H1 (cell line): ENCODE data around the gene ERI3. TPM values are rescaled to one million over a fixed set of nuclear protein-coding genes. Genes with fewer than 3 reads are reported as not detected.

ENCODE experiments used
- CTCF ChIA-PET: fragments of 300-600 bp; sonication (Branson Sonifier 250); formaldehyde crosslinking; loops from one replicate; lab custom pipeline; 2021; ENCODE audit not compliant: partially characterized antibody; lab: Charles Lee
- POLR2A ChIA-PET: fragments of 300-600 bp; sonication (Branson Sonifier 250); formaldehyde crosslinking; loops from one replicate; lab custom pipeline; 2021; ENCODE audit warnings: inconsistent platforms; ENCODE audit not compliant: partially characterized antibody; lab: Charles Lee
- DNase-seq, 2 experiments: peaks; one replicate each; pipeline versions ENCODE4 v3.0.0 to v3.0.0-alpha.2; 2010 to 2022; ENCODE audit warnings: low spot score in 2 of 2, low read depth in 1 of 2, mixed read lengths in 1 of 2
- FAIRE-seq: peaks from 2 replicates; lab custom pipeline; 2011; peaks lifted over from hg19 to GRCh38; lab: Jason Lieb, UNC
- H2AFZ ChIP-seq: 2 replicates; pipeline ENCODE4 v1.8.1; 2012; ENCODE audit warnings: low read length, inconsistent platforms
- H2AK5ac ChIP-seq: 2 replicates; pipeline ENCODE4 v1.6.1; 2013; ENCODE audit warnings: low read depth, low read length
- H2BK120ac ChIP-seq: replicated peaks from 2 replicates; pipeline ENCODE3; 2013; ENCODE audit warnings: low read depth, low read length, inconsistent platforms
- H2BK12ac ChIP-seq: 2 replicates; pipeline ENCODE4 v1.6.1; 2013; ENCODE audit warnings: low read depth, low read length
- H2BK15ac ChIP-seq: 2 replicates; pipeline ENCODE4 v1.6.1; 2013; ENCODE audit warnings: low read length
- H2BK20ac ChIP-seq: 2 replicates; pipeline ENCODE4 v1.6.1; 2013; ENCODE audit warnings: low read length
- H2BK5ac ChIP-seq: 2 replicates; pipeline ENCODE4 v1.6.1; 2013; ENCODE audit warnings: low read depth, low read length
- H3K14ac ChIP-seq: 2 replicates; pipeline ENCODE4 v1.6.1; 2013; ENCODE audit warnings: inconsistent platforms; ENCODE audit not compliant: insufficient read length
- H3K18ac ChIP-seq: 2 replicates; pipeline ENCODE4 v1.6.1; 2013; ENCODE audit warnings: low read length; ENCODE audit errors: extremely low read depth
- H3K23ac ChIP-seq: 2 replicates; pipeline ENCODE4 v1.6.1; 2013; ENCODE audit warnings: inconsistent platforms; ENCODE audit not compliant: insufficient read length
- H3K23me2 ChIP-seq: 2 replicates; pipeline ENCODE4 v1.6.1; 2013; ENCODE audit warnings: low read depth, low read length
- H3K27ac ChIP-seq: 2 replicates; pipeline ENCODE4 v1.6.1; 2011; ENCODE audit warnings: low read depth, low read length, inconsistent platforms
- H3K27me3 ChIP-seq, 4 experiments: replicated peaks in 1 of 4; 1 replicate in 1 of 4; 2 replicates in 3 of 4; pipeline versions ENCODE4 v1.6.1 to v1.8.1; 2011 to 2013; ENCODE audit warnings: low read length in 3 of 4, mild to moderate bottlenecking in 3 of 4, inconsistent platforms in 2 of 4, mixed read lengths in 2 of 4, moderate library complexity in 1 of 4; ENCODE audit not compliant: control insufficient read depth in 3 of 4, insufficient read depth in 3 of 4; ENCODE audit errors: extremely low read depth in 1 of 4
- H3K36me3 ChIP-seq, 4 experiments: 2 replicates each; pipeline versions ENCODE4 v1.6.1 to v1.8.1; 2011 to 2013; ENCODE audit warnings: mild to moderate bottlenecking in 4 of 4, low read length in 3 of 4, moderate library complexity in 2 of 4, control low read depth in 1 of 4, inconsistent platforms in 1 of 4; ENCODE audit not compliant: insufficient read depth in 4 of 4, control insufficient read depth in 2 of 4
- H3K4ac ChIP-seq: replicated peaks from 2 replicates; pipeline ENCODE3; 2013; ENCODE audit warnings: low read length, low read depth, mixed read lengths, inconsistent platforms; ENCODE audit not compliant: insufficient read length
- H3K4me1 ChIP-seq, 4 experiments: replicated peaks in 1 of 4; 1 replicate in 1 of 4; 2 replicates in 3 of 4; pipeline versions ENCODE4 v1.6.1 to v1.8.1; 2011 to 2013; ENCODE audit warnings: low read length in 3 of 4, inconsistent platforms in 2 of 4, mixed read lengths in 1 of 4; ENCODE audit not compliant: insufficient read depth in 4 of 4, control insufficient read depth in 3 of 4
- H3K4me2 ChIP-seq, 2 experiments: 2 replicates each; pipeline versions ENCODE4 v1.6.1 to v1.8.1; 2011 to 2013; ENCODE audit warnings: low read depth in 2 of 2, low read length in 2 of 2, control low read depth in 1 of 2, inconsistent platforms in 1 of 2, mild to moderate bottlenecking in 1 of 2; ENCODE audit not compliant: insufficient read depth in 1 of 2
- H3K4me3 ChIP-seq, 4 experiments: fragments of 200-600, 300-600 bp in 1 of 4; sonication (generic), shearing (Covaris generic), sonication (Bioruptor Twin) in 1 of 4; 2 replicates each; pipeline versions ENCODE4 v1.5.1 to v1.8.1; 2011 to 2016; ENCODE audit warnings: low read length in 4 of 4, low read depth in 3 of 4, control low read depth in 2 of 4, inconsistent platforms in 2 of 4, mild to moderate bottlenecking in 2 of 4, mixed read lengths in 1 of 4, moderate library complexity in 1 of 4; ENCODE audit not compliant: insufficient read depth in 2 of 4; ENCODE audit errors: extremely low read depth in 1 of 4
- H3K56ac ChIP-seq: replicated peaks from 2 replicates; pipeline ENCODE3; 2013; ENCODE audit warnings: low read depth, mild to moderate bottlenecking, mixed read lengths, low read length, inconsistent platforms; ENCODE audit not compliant: insufficient read length
- H3K79me1 ChIP-seq: 2 replicates; pipeline ENCODE4 v1.6.1; 2013; ENCODE audit warnings: low read depth, low read length, control low read depth
- H3K79me2 ChIP-seq, 2 experiments: 2 replicates each; pipeline versions ENCODE4 v1.6.1 to v1.8.1; 2012 to 2013; ENCODE audit warnings: low read length in 2 of 2, mild to moderate bottlenecking in 2 of 2, inconsistent platforms in 1 of 2; ENCODE audit not compliant: insufficient read depth in 2 of 2, control insufficient read depth in 1 of 2
- H3K9ac ChIP-seq, 4 experiments: replicated peaks in 1 of 4; 1 replicate in 1 of 4; 2 replicates in 3 of 4; pipeline versions ENCODE4 v1.6.1 to v1.8.1; 2011 to 2013; ENCODE audit warnings: low read depth in 3 of 4, low read length in 3 of 4, control low read depth in 2 of 4, mild to moderate bottlenecking in 2 of 4, moderate library complexity in 2 of 4, inconsistent platforms in 1 of 4; ENCODE audit errors: extremely low read depth in 1 of 4
- H3K9me3 ChIP-seq, 2 experiments: 2 replicates each; pipeline versions ENCODE4 v1.6.1 to v1.8.1; 2012 to 2013; ENCODE audit warnings: mild to moderate bottlenecking in 2 of 2, moderate library complexity in 2 of 2, control low read depth in 1 of 2, inconsistent platforms in 1 of 2, low read depth in 1 of 2, low read length in 1 of 2, mixed read lengths in 1 of 2; ENCODE audit not compliant: insufficient read depth in 2 of 2
- H4K20me1 ChIP-seq, 2 experiments: replicated peaks in 1 of 2; 2 replicates each; pipeline versions ENCODE3 to v1.8.1; 2011 to 2013; ENCODE audit warnings: inconsistent platforms in 2 of 2, low read length in 2 of 2, mild to moderate bottlenecking in 1 of 2; ENCODE audit not compliant: insufficient read depth in 2 of 2, control insufficient read depth in 1 of 2
- H4K5ac ChIP-seq: 2 replicates; pipeline ENCODE4 v1.6.1; 2013; ENCODE audit warnings: low read length, low read depth, mixed read lengths, inconsistent platforms; ENCODE audit not compliant: insufficient read length
- H4K8ac ChIP-seq: 2 replicates; pipeline ENCODE4 v1.8.0; 2013; ENCODE audit warnings: mild to moderate bottlenecking, moderate library complexity, low read length, inconsistent platforms; ENCODE audit not compliant: insufficient read depth; ENCODE audit errors: extremely low read depth
- H4K91ac ChIP-seq: replicated peaks from 2 replicates; pipeline ENCODE3; 2013; ENCODE audit warnings: low read length, mixed read lengths, inconsistent platforms; ENCODE audit not compliant: insufficient read length
- CEBPB ChIP-seq: IDR thresholded peaks from 2 replicates; pipeline ENCODE4 v1.6.1; 2012; ENCODE audit warnings: low read depth, low read length
- CTCF ChIP-seq, 3 experiments: IDR thresholded peaks; 1 replicate in 2 of 3; 2 replicates in 1 of 3; pipeline versions ENCODE4 v1.5.1 to v1.6.1; 2011; ENCODE audit warnings: low read length in 3 of 3, mild to moderate bottlenecking in 3 of 3, inconsistent platforms in 2 of 3, low read depth in 1 of 3, moderate library complexity in 1 of 3; ENCODE audit not compliant: insufficient read depth in 1 of 3; ENCODE audit errors: control extremely low read depth in 1 of 3
- MAX ChIP-seq: IDR thresholded peaks from 2 replicates; pipeline ENCODE4 v1.6.1; 2012; ENCODE audit warnings: inconsistent platforms
- SIN3A ChIP-seq, 2 experiments: IDR thresholded peaks in 1 of 2; conservative IDR thresholded peaks in 1 of 2; 2 replicates each; pipeline ENCODE4 v1.6.1; 2011 to 2012; ENCODE audit warnings: low read length in 2 of 2, improper control_type of control experiment in 1 of 2, low read depth in 1 of 2, mild to moderate bottlenecking in 1 of 2
- SP1 ChIP-seq: IDR thresholded peaks from 2 replicates; pipeline ENCODE4 v1.6.1; 2011; ENCODE audit warnings: low read depth, low read length
- TCF12 ChIP-seq: IDR thresholded peaks from 2 replicates; pipeline ENCODE4 v1.6.1; 2011; ENCODE audit warnings: low read depth, mild to moderate bottlenecking, low read length
- YY1 ChIP-seq: IDR thresholded peaks from 2 replicates; pipeline ENCODE4 v1.6.1; 2011; ENCODE audit warnings: low read depth, mild to moderate bottlenecking, low read length
- ZNF274 ChIP-seq: IDR thresholded peaks from 2 replicates; pipeline ENCODE4 v1.7.0; 2012; ENCODE audit warnings: low read length, borderline replicate concordance; ENCODE audit errors: extremely low read depth
- WGBS, 2 experiments: shearing (Covaris generic) in 1 of 2; methylation state at CpG; one replicate each; pipeline versions ENCODE4 v1.1.6 to v1.1.7; 2013 to 2015; ENCODE audit warnings: low lambda C conversion rate in 2 of 2, mixed read lengths in 2 of 2, inconsistent platforms in 1 of 2, low coverage in 1 of 2, missing lambda C conversion rate in 1 of 2; ENCODE audit not compliant: insufficient replicate concordance in 2 of 2, insufficient coverage in 1 of 2, insufficient read length in 1 of 2; ENCODE audit errors: extremely low coverage in 1 of 2, missing lambda C conversion rate in 1 of 2; 5-methylcytosine and 5-hydroxymethylcytosine counted together
- polyA plus RNA-seq, 7 experiments: library from polyadenylated mRNA; depleted of rRNA in 3 of 7; stranded (reverse) in 5 of 7; unstranded in 2 of 7; fragments of >200 nt in 5 of 7; fragments of 200-250 nt in 2 of 7; gene quantifications; 1 replicate in 5 of 7; 2 replicates in 1 of 7; 4 replicates in 1 of 7; pipeline versions ENCODE4 v1.2.1 to v1.2.3, GENCODE V29; 2011 to 2013; ENCODE audit warnings: missing spikeins in 2 of 7, mixed read lengths in 2 of 7
- total RNA-seq: library from RNA; stranded (reverse); fragmentation: NEBNext Ultra II Directional; extraction: Animal tissue kit (Norgen Biotek cat#: 25700); gene quantifications from 2 replicates; pipeline ENCODE4 v1.2.1, GENCODE V29; 2021

The ERI3 gene
- total and polyA plus RNA-seq, 2 of the 8 experiments (the other 6 are each of a cell fraction or from before 2014, with no cell fraction given) = 81.1 to 199 TPM

- Histone ChIP-seq H2BK20ac (no peak overlapping the region), H3K56ac (no peak overlapping the region), H4K8ac (no peak overlapping the region; the same call in 1 of the 2 replicates), H3K14ac (no peak overlapping the region), H3K23ac (no peak overlapping the region), H2BK120ac (no peak overlapping the region), H4K5ac (no peak overlapping the region), H2BK5ac (no peak overlapping the region), H3K27me3 (no peaks in the 10 kb centered on the region), H3K4me3 (peak overlapping the region in 1 of 4 experiments; percentile 31; a peak in 2 of 8 replicates), H3K27ac (no peak overlapping the region), H2BK15ac (no peak overlapping the region), H4K91ac (no peak overlapping the region), H3K79me1 (no peaks in the 10 kb centered on the region), H3K79me2 (no peaks in the 10 kb centered on the region), H3K4ac (no peak overlapping the region), H3K9ac (no peak overlapping the region), H3K23me2 (no peaks in the 10 kb centered on the region; the same call in 1 of the 2 replicates), H2AFZ (no peak overlapping the region), H3K18ac (peak overlapping the region; percentile 68; the same call in 1 of the 2 replicates), H4K20me1 (peaks cover 0 to 3% of the 10 kb centered on the region in 2 experiments), H3K36me3 (peaks cover 0 to 5% (median 0%) of the 10 kb centered on the region in 4 experiments; a peak in 1 of 8 replicates), H2BK12ac (peak overlapping the region; percentile 46; the same call in 1 of the 2 replicates), H3K9me3 (no peaks in the 10 kb centered on the region), H3K4me2 (peak overlapping the region in 1 of 2 experiments; percentile 58; a peak in 3 of 4 replicates), H2AK5ac (no peak overlapping the region), H3K4me1 (peaks cover 0 to 26% (median 15%) of the 10 kb centered on the region in 4 experiments; a peak in 6 of 7 replicates)
- DNase-seq (peak; percentile 69 to 91), FAIRE-seq (peak; percentile 79)
- ChIA-PET CTCF (interaction anchor here (0.6 to 9.5 kb wide), 23 partner anchors 9 to 495 kb away, joined by 3 to 191 read pairs (median 5); partner anchors contain the start of gene DMAP1), POLR2A (interaction anchor here (0.6 to 3.3 kb wide), 7 partner anchors 10 to 404 kb away, joined by 3 to 11 read pairs (median 3); no protein-coding TSS in a partner anchor)
- 47% methylated on average over 33 of the region's 33 CpGs; no CpG with 5 or more reads in 1 of the 2 experiments for WGBS, 2 experiments
- no peak for TF ChIP-seq TCF12
- TF ChIP-seq CEBPB = 0 out of 2 replicates have a peak, but pooled peaks have one; percentile 17
- peak; percentile 11; the same call in 1 of the 2 replicates for TF ChIP-seq YY1
- peak in 1 of 2 experiments; percentile 73; a peak in 1 of 4 replicates for TF ChIP-seq SIN3A (conservative IDR thresholded peaks at IDR 0.05 in 1 of 2, IDR thresholded peaks at IDR 0.05 in 1 of 2; ENCODE audit: low read depth in 1 of 2, low read length in 2 of 2)
- TF ChIP-seq MAX = 0 out of 2 replicates have a peak, but pooled peaks have one; percentile 13
- 0 out of 2 replicates have a peak, but pooled peaks have one; percentile 34 for TF ChIP-seq SP1
- peak; percentile 70 to 86 (median 81) for TF ChIP-seq CTCF (IDR thresholded peaks at IDR 0.05; ENCODE audit: control extremely low read depth in 1 of 3, insufficient read depth in 1 of 3, low read depth in 1 of 3, low read length in 3 of 3)
- TF ChIP-seq ZNF274 = no peak
These were observed 117.2 kb downstream of the ERI3 start for GRCh38 chr1:44237721-44238457.
